Thoracic aorta (tissue), 2 donors: ENCODE results near the gene ACE. TPM values are rescaled to one million over a fixed set of nuclear protein-coding genes. Genes with fewer than 3 reads are reported as not detected.

Experiments
- ATAC-seq: fragments of 150-250 bp; one replicate; pipeline ENCODE4 v1.8.0; 2017; ENCODE audit warnings: low read depth; ENCODE audit not compliant: insufficient number of reproducible peaks, low FRiP score
- DNase-seq: peaks from one replicate; pipeline ENCODE4 v3.0.0-alpha.2; 2020; ENCODE audit warnings: low spot score
- H3K27ac ChIP-seq, 2 donors: fragments of 200-600 bp; sonication (generic); 1 replicate in 1 of 2; 2 replicates in 1 of 2; pipeline ENCODE4 v1.5.1; 2016; ENCODE audit warnings: mild to moderate bottlenecking in 2 of 2, moderate library complexity in 2 of 2
- H3K27me3 ChIP-seq: fragments of 200-600 bp; sonication (generic); replicated peaks from 2 replicates; pipeline ENCODE4 v1.6.0; 2016; ENCODE audit warnings: mild to moderate bottlenecking; ENCODE audit not compliant: insufficient read depth
- H3K36me3 ChIP-seq: fragments of 200-600 bp; sonication (generic); one replicate; pipeline ENCODE4 v1.5.1; 2016
- H3K4me1 ChIP-seq, 2 donors: fragments of 200-600 bp; sonication (generic); 1 replicate in 1 of 2; 2 replicates in 1 of 2; pipeline versions ENCODE4 v1.5.1 to v1.6.0; 2016; ENCODE audit warnings: low read depth in 2 of 2, mild to moderate bottlenecking in 1 of 2; ENCODE audit not compliant: control insufficient read depth in 1 of 2
- H3K4me3 ChIP-seq: fragments of 200-600 bp; sonication (generic); 2 replicates; pipeline ENCODE4 v1.5.1; 2016; ENCODE audit warnings: mild to moderate bottlenecking
- H3K9me3 ChIP-seq: fragments of 200-600 bp; sonication (generic); 2 replicates; pipeline ENCODE4 v1.5.1; 2016
- CTCF ChIP-seq: fragments of 200-600 bp; sonication (generic); IDR thresholded peaks from one replicate; pipeline ENCODE4 v1.5.1; 2019; ENCODE audit warnings: antibody characterized with exemption
- total RNA-seq, 2 donors: library from RNA; depleted of rRNA; stranded (reverse); fragments of >200 nt; gene quantifications; one replicate each; pipeline versions ENCODE4 v1.1.0 to v1.2.3, GENCODE V29; 2016

Gene ACE
- total RNA-seq, 2 donors from 2014 or later = 5.4 to 16.5 TPM

- ATAC-seq (no peak), DNase-seq (no peak)
- no peaks in the 10 kb centered on the region for H3K27me3 ChIP-seq
- no peak overlapping the region for H3K4me3 ChIP-seq
- H3K9me3 ChIP-seq = no peaks in the 10 kb centered on the region
- no peak overlapping the region for H3K27ac ChIP-seq
- no peak for TF ChIP-seq CTCF
- no peaks in the 10 kb centered on the region for H3K36me3 ChIP-seq
- H3K4me1 ChIP-seq = no peaks in the 10 kb centered on the region
Measured at GRCh38 chr17:63488851-63489250, 12.0 kb downstream of the ACE start.

- DNase-seq = no peak
- no peak overlapping the region for H3K4me3 ChIP-seq
- H3K9me3 ChIP-seq = no peaks in the 10 kb centered on the region
- H3K36me3 ChIP-seq = no peaks in the 10 kb centered on the region
- no peaks in the 10 kb centered on the region for H3K4me1 ChIP-seq
- no peaks in the 10 kb centered on the region for H3K27me3 ChIP-seq
- TF ChIP-seq CTCF = no peak
- no peak overlapping the region for H3K27ac ChIP-seq
- ATAC-seq = no peak
Measured at GRCh38 chr17:63489291-63489690, 12.4 kb downstream of the ACE start.

- H3K4me1 ChIP-seq = no peaks in the 10 kb centered on the region
- H3K9me3 ChIP-seq = no peaks in the 10 kb centered on the region
- no peak for ATAC-seq
- no peaks in the 10 kb centered on the region for H3K36me3 ChIP-seq
- no peak overlapping the region for H3K4me3 ChIP-seq
- H3K27ac ChIP-seq = no peak overlapping the region
- no peaks in the 10 kb centered on the region for H3K27me3 ChIP-seq
- TF ChIP-seq CTCF = no peak
- DNase-seq = no peak
Measured at GRCh38 chr17:63490329-63490728, 13.5 kb downstream of the ACE start.

- no peak for DNase-seq
- Histone ChIP-seq H3K27me3 (no peaks in the 10 kb centered on the region), H3K27ac (no peak overlapping the region), H3K9me3 (no peaks in the 10 kb centered on the region), H3K4me3 (no peak overlapping the region), H3K4me1 (no peaks in the 10 kb centered on the region), H3K36me3 (no peaks in the 10 kb centered on the region)
- no peak for TF ChIP-seq CTCF
- no peak for ATAC-seq
Measured at GRCh38 chr17:63490858-63491400, 14.1 kb downstream of the ACE start.

- DNase-seq (no peak), ATAC-seq (no peak)
- no peaks in the 10 kb centered on the region for H3K36me3 ChIP-seq
Measured at GRCh38 chr17:63491413-63491812, 14.6 kb downstream of the ACE start.

More at GRCh38 chr17:63491413-63491812, 14.6 kb downstream of the ACE start:
- H3K27me3 ChIP-seq = no peaks in the 10 kb centered on the region
- H3K4me3 ChIP-seq = no peak overlapping the region
- no peaks in the 10 kb centered on the region for H3K9me3 ChIP-seq
- H3K27ac ChIP-seq = no peak overlapping the region
- TF ChIP-seq CTCF = no peak
- no peaks in the 10 kb centered on the region for H3K4me1 ChIP-seq
